GM19452 (cell line): ENCODE results near the gene ONECUT3.
"Not testable (repeated sequence)": the region's sequence is repeated elsewhere in the genome, so short reads cannot be mapped to it uniquely, and the experiment has no call there.

ENCODE experiments used
- ATAC-seq: cut with Tn5 transposase; IDR thresholded peaks from one replicate; pipeline ENCODE4 v1.9.1; 2021; ENCODE audit not compliant: unreplicated experiment

Gene ONECUT3

DNA sequence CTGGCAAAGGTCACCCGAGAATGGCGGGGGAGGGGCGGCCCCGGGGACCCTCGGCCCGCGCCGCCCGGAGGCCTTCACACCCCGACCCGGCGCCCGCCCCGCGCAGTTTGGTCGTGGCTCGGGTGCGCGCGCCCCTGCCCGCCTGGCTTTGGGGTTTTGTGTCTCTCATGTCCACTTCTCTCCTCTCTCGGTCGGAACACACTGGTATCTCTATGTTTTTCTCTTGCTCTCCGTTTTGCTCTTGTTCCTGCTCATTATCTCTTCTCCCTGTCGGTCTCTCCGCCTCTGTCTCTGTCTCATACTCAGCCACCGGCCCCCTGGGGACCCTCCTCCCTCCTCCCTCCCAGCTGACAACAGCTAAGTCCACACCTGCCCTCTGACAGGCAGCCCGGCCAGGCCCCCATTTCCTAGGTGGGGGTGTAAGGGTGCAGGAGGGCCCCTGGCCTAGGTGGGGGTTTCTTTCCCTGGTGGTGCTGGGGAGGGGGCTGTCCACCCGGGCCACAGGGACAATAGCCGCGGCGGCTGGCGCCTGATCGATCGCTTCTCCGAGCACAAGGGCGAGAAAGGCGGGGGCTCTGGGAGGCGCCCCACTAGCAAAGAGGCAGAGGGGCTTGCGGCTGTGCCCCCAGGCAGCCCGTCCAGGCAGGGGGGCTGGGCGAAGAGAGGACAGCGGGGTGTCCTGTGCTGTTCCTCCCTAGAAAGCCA lies 2.3 kb downstream of the ONECUT3 start:
- ATAC-seq, result no peak

DNA sequence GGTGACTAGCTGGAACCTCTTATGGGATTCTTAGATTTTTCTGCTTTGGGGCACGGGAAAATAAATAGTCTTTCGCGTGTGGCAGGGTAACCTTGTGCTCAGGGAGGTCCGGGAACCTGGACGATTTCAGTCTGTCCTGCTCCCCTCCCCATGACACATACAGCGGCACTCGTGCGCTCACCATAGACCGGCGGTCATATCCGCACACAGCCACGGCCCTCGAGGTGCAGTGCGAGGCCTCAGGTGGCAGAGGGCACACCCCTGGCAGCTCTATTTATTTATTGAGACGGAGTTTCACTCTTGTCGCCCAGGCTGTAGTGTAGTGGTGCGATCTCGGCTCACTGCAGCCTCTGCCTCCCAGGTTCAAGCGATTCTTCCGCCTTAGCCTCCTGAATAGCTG lies 3.0 kb downstream of the ONECUT3 start:
- no peak for ATAC-seq

DNA sequence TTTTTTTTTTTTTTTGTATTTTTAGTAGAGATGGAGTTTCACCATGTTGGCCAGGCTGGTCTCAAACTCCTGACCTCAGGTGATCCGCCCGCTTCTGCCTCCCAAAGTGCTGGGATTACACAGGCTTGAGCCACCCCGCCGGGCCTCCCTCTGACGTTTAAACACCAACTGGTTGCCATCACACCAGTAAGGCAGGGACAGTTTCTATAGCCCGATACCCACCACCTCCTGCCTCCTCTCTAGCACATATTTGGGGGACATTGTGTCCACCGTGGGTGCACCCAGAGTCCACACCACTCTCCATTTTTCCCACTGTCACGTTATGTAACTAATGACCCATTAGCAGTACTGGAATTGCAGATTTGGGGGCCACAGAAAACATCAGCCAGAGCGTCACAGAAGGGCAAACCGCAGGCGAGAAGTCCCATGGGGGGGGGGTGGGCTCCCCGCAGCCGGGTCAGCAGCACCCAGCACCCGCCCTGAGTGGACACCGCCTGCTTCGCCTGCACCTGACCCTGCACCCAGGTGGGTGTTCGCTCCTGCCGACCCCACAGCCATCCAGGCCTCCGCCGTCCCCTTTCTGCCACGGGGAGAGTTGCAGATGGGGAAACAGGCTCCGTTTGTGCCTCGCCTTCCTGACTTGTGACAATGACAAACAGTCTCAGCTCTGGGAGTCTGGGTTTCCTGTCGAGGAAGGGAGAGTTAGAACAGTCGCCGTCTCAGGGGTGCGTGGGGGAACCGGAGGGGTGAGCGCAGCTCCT lies 3.6 kb downstream of the ONECUT3 start:
- no peak for ATAC-seq

- no peak for ATAC-seq
Measured at GRCh38 chr19:1757468-1758230, 4.3 kb downstream of the ONECUT3 start.

- ATAC-seq, result no peak
Measured at GRCh38 chr19:1758231-1758577, 4.9 kb downstream of the ONECUT3 start.

DNA sequence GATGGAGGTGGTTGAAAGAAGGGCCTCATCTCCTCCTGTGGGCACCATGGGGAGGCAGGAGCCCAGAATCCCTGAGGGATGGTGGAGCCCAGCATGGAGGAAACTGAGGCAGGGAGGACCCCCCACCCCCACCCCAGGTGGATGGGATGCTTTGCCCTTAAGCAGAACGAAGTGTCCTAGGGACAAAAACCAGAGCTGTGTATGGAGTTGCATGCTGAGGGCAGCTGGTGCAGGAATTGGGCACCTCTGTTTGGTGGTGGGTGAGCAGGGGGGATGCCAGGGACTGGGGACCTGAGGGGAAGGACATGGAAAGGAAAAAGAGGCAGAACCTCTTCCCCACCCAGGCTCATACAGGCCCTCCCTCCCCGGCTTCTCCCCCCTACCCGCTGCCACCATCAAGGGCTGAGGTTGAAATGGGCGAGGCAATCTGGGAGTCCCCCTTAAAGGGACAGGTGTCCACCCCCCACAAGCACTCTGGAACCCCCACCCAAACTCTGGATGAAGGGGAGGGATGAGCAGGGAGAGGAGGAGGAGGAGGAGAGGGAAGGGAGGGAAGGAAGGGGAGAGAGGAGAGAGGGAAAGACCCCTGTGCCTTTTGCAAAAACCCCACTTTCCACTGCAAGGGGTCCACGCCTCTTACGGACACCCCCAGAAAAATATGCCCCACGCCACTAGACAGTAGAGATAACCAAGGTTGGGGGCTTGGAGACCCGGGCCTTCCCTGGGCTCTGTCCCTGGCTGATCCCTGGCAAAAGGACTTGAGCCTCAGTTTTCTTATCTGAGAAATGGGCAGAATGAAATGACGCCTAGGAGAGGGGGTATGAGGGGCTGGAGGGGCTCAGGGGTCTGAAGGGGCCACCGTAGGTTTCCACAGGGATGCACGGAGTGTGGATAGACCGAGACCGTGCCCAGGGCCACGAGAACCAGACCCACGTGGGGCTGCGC lies 5.9 kb downstream of the ONECUT3 start:
- ATAC-seq, result no peak

- no peak for ATAC-seq
Measured at GRCh38 chr19:1760020-1760419, 6.7 kb downstream of the ONECUT3 start.

- not testable (repeated sequence) for ATAC-seq
Measured at GRCh38 chr19:1760786-1761527, 7.7 kb downstream of the ONECUT3 start.

DNA sequence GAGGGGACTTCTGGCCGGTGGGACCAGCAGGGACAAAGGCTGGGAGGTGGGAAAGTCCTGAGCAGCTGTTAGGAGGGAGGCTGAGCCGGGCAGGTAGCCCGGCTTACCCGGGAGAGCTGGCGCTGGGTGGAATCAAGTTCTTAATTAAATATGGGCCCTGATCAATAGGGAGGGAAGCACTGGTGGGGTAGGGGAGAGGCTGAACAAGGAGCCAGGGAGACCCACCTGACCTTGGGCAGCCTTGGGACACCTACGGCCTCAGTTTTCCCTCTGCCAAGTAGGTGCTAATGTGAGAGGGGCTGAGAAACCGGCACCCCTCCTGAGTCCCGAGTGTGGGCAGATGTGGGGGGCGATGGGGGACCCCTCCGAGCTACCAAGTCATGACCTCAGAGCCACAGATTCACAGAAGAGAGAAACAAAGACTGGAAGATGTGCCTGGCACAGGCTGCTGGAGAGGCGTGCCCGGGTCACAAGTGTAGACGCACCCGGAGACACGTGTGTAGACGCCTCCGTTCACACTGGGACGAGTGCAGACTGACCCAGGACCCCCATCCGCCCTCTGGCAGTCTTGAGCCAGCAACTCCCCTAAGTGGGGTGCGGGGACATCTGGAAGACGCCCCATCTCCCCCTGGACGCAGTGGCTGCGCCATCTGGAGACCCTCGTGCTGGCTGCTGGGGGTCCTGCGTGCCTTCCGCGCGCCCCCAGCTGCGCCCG lies 8.4 kb downstream of the ONECUT3 start:
- ATAC-seq, result no peak

DNA sequence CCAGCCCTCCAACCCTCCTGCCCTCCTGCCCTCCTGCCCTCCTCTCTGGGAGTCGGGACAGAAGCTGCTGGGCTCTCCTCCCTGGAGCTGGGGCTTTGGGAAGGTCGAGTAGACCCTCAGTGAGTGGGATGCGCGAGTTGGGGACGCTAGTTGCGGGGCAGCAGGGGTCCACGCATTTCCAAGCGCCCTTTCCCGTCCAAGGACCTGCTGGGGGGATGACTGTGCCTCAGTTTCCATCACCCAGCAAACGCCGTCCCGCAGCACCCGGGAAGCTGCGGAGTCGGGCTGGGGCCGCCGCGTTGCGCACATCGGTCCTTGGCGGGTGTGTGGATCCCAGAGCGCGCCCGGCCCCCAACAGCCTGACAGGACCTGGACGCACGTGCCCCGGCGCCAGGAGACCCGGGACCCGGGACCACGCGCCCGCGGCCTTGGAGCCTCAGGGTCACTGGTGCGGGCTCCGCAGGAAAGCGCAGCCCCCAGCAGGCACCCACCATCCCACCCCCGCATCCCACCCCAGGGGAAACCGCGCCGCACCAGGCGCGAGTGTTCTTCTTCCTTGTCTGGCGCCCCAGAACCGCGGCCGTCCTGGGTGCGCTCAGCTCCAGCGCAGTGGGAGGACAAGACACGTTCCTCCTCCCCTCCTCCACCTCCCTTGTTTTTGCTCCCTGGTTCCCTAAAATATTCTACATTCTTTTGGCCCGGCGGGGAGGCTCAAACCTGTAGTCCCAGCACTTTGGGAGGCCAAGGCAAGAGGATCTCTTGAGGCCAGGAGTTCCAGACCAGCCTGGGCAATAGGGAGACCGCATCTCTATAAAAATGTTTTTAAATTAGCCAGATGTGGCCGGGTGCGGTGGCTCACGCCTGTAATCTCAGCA lies 9.2 kb downstream of the ONECUT3 start:
- ATAC-seq, result no peak

- ATAC-seq, result no peak
Measured at GRCh38 chr19:1763648-1764639, 10.6 kb downstream of the ONECUT3 start.

- no peak for ATAC-seq
Measured at GRCh38 chr19:1764729-1765128, 11.4 kb downstream of the ONECUT3 start.

- no peak for ATAC-seq
Measured at GRCh38 chr19:1765232-1765903, 12.1 kb downstream of the ONECUT3 start.

DNA sequence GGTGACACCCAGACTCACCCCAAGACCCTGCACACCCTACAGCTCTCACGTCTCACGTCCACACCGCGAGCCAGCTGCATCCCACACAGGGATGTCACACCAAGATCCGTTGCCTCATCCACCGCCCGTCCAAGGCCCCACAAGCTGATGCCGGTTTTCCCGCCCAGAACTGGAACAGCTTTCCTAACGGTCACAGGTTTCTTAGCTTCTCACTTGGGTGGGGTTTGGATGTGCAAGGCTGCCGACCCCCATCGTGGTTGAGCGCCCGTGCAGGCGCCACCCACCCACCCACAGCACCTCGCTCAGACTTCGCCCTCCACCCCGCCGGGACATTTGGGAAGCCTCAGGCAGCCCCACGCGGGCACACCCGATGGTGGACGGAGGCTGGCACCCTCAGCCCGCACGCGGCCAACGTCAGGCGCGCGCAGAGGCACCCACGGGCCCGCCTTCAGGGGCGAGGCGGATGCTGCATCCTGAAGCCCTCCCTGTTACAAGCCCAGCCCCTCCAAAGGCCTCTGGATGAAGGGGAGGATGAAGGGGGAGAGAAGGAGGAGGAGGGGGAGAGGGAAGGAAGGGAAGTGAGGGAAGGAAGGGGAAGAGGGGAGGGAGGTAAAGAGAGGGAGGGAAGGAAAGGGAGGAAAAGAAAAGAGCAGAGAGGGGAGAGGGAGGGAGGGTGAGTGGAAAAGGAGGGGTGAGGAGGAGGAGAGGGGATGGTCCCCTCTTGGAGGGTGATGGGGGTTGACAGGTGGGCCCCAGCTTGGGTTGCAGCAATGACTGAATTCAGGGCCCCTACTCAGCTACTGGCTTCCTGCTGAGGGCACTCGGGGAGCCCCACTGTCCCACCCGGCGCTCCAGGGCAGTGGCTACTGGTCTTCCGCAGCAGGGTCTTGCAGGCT lies 12.8 kb downstream of the ONECUT3 start:
- ATAC-seq, result no peak

GRCh38 chr19:1766800-1767352 lies 13.6 kb downstream of the ONECUT3 start:
- ATAC-seq, result no peak
